Activated CD8-positive, alpha-beta memory T cell treated with anti-CD3 and anti-CD28 coated beads, Interleukin-2, amount 50 U/mL, for 24 hours (primary cell): ENCODE measurements around the gene ELP4.

Experiments used
- DNase-seq: peaks from one replicate; pipeline ENCODE4 v3.0.0-alpha.2; 2020; ENCODE audit errors: extremely low read depth

The ELP4 gene

GRCh38 chr11:31799435-31800397, 290.1 kb downstream of the ELP4 start:
- DNase-seq: no peak

DNA sequence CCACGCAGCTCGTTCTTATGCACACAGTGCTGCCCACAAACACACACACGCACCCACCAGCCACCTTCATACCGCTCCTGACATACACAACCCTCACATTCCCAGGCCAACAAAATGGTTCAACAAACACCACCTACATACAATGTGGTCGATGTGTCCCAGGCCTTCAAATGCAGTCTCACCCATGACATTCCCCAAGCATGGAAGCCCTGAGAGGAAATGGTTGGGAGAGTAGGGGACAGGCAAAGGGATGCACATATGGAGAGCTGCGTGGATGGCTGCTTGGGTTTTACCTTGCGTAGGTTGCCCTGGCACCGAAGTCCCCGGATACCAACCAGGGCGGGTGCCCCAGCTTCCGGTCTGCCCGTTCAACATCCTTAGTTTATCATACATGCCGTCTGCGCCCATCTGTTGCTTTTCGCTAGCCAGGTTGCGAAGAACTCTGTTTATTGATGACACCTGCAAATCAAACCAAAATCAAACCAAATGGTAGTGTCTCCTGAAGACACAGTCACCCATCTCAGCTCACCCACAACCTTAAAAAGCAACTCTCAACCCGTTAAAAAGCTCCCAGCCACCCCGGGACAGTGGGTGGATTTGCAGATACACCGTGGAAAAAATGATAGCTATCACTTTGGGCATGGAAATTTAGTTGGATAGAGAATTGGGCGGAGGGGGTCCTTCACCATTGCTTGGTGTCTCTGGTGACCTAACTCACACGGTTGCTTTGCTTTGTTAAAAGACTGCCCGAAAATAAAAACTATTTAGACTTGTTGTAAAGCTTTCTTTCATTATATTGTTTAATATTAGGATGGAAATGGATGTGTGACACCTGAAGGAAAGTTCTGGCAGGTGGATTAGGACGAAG, 291.1 kb downstream of the ELP4 start:
- DNase-seq: no peak

- DNase-seq: no peak
These were observed 291.7 kb downstream of the ELP4 start for GRCh38 chr11:31801298-31801702.

- no peak for DNase-seq
These were observed 292.5 kb downstream of the ELP4 start for GRCh38 chr11:31802000-31802551.

- no peak for DNase-seq
These were observed 293.0 kb downstream of the ELP4 start for GRCh38 chr11:31802609-31802989.

GRCh38 chr11:31802990-31803812, 293.6 kb downstream of the ELP4 start:
- DNase-seq: no peak

GRCh38 chr11:31803813-31804311, 294.3 kb downstream of the ELP4 start:
- no peak for DNase-seq

DNA sequence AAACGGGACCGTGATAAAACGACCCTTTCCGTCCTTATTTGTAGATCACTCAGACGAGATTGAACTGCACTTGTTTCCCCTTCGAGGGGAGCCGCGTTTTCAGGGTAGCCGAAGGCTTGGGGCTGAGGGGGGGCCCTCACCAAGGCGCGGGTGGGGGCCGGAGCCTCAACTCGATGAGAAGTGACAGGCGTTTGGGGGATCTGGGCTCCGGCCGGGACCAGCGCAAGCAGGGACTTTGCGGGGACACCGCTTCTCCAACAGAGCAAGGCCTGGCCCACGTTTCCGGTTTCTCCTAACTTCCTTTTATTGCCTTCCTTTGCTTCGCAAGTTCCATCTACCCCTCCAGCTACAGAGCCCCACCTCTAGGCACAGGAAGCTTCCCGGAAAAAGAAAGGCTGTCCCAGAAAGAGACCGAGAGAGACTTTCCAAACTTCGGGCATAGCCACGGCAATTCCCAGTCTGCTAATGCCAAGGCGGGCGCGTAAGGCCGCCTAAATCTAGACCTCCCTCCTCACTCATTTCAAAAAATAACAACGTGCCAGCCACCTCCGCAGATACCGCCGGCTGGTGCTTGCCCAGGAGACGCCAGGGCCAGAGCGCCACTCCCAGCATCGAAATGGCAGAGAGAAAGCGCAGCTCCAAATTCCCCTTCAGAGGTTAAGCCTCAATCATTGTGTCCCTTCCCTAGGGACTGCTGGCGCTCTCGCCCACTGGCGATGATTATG, 294.9 kb downstream of the ELP4 start:
- no peak for DNase-seq

DNA sequence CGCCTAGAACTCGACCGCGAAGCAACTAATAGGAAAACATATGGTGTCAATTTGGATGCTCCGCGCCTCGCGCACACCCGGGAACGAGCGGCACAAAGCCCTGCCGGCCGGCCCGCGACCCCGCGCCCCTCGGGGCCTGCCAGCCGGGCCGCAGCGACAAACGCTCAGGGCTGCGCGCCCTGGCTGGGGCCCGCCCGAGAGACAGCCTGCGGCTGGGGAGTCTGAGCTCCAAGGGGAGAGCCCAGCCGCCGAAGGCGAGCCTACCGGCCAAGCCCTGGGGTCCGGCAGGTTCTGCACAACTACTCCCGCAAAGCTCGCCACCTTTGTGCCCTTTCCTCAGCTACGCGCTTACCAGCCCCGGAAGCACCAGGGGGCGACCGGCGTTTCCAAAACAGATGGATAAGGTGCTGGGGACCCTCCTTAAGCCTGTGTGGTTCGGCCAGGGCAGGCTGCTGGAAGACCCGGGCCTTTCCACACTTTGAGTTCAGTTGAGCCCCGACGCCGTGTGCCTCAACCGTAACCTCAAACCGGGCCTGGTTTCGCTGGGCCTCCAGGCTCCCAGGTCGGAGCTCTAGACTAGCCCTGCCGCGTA, 295.6 kb downstream of the ELP4 start:
- DNase-seq: no peak

GRCh38 chr11:31805629-31806185, 296.1 kb downstream of the ELP4 start:
- DNase-seq: no peak

DNA sequence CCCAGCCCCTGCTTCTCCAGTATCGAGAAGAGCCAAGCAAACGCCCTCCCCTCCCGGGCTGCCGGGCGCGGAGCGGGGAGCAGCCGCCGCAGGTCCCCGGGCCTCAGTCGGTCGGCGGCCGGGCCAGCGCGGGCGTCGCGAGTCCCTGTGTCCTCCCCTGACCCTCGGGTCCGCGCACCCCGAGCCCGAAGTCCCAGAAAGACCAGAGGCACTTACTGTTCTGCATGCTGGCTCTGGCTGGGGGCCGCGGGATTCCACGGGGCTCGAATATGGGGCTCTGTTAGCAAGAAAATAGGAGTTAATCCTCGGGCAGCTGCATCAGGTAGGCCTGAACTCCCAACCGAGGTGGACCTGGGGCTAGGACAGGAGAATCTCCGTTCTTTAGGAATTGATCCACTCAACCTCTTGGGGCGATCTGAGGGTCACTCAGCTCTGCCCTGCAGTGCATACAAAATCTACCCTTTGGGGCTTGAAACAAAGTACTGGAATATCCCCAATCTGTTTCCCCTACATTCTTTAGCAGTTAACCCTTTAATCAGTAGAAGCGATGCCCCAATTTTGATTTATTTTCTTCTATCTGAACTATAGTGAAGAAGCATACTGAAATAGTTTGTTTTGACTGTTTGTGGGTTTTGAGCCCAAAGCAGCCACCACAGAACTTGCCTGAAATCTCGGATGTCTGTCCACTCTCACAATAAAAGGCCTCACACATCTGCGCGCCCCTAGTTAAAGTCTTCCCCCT, 296.8 kb downstream of the ELP4 start:
- no peak for DNase-seq

GRCh38 chr11:31806928-31807798, 297.6 kb downstream of the ELP4 start:
- no peak for DNase-seq

DNA sequence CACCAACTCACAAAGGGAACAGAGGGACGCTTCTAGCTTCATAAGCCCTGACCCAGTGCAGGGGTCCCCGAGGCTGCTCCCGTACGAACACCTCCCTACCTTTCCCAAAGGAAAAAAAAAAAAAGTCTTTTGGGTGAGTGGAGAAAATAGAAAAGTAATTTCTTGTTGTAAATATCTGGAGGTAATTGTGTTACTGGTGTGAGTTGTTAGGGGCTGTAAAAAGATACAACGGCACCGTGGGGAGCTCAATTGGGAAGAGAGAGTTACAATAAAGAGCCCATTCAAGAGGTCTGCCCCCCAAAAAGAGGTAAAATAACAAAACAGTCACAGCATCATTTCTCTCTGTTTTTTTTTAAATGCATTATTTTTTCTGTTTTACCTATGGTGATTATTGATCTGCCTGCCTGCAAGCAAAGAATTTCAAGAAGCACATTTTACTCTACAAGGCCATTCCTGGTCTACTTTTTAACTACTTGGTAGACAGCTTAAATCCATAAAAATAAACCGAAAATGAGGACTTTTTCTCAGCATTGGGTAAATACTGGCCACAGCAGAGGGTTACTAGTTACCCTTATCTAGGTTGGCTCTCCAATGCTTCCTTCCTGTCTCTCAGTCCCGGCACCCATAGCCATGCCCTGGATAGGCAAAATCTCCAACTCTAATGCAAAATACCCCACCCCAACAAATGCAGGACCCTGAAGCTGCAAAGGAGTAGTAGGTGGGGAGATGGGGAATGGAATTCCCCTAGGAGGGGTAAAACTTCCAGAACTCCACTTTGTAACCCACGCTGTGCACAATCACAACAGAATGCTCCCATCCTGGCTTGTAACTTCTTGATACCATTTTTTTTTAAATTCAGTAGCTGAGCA, 298.5 kb downstream of the ELP4 start:
- no peak for DNase-seq

DNA sequence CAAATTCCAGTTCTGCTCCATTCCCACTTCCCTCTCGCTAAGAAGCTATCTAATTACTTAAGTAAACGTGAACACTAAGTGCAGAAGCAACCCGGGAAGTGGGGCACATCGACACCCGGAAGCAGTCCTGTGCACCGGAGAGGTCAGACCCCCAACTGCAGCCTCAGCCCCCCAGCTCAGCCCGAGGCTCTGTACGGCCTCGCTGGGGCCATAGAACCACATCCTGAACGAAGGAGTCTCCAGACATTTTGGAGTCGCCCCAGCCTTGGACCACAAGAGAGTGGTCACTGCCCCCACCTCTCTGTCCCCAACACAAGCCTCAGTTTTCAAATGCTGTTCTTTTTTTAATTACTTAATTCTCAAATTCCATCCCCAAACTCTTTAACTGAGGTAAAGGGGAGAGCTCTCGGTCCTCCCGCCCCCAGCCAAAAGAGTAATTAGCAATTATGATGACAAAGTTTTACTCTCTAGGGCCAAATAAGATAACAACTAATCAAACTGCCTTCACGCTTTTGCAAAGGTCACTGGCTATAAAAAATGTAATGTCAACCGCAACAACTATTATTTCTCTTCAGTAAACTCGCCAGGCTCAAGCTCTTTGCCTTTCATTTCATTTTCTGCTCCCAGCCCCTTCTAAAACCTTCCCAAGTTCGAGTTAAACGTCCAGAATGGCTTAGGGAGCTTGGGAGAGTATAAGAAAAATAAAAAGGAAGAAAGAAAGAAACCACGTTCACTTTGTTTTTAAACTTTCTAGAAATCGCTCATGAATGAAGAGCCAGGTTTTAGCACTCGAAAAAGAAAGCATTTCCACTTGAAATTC, 299.4 kb downstream of the ELP4 start:
- no peak for DNase-seq

DNA sequence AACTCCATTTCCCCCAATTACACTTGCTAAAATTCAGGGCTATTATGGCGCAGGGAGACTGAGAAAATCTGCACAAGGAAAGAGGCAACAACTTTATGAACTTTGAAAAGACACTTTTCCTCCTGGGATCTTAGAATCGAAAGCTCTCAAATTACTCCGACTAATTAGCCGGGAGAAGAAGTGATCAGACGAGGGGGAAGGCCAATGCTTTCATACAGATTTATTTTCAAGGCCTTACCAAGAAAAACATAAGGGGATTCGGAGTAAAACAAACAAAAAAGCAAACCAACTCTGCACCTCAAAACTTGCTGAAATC, 299.9 kb downstream of the ELP4 start:
- no peak for DNase-seq
